ENCODE measurements around the gene GGT7.
A peak's percentile ranks its signal among the peaks of the same experiment; 100 is the strongest.
"Not testable (repeated sequence)": the region's sequence is repeated elsewhere in the genome, so short reads cannot be mapped to it uniquely, and the experiment has no call there.

GGT7 gene

GRCh38 chr20:34907616-34908469 lies 35.2 kb upstream of the GGT7 start:
- no peak for TF ChIP-seq CTCF (IDR thresholded peaks at IDR 0.05; ENCODE audit: low read depth, low read length)
- DNase-seq, result peak; percentile 91
- H3K4me3 ChIP-seq (ENCODE audit: low read depth, low read length), result no peak overlapping the region

GRCh38 chr20:34904202-34904621 lies 31.6 kb upstream of the GGT7 start:
- no peak for TF ChIP-seq CTCF (IDR thresholded peaks at IDR 0.05; ENCODE audit: low read depth, low read length)
- no peaks in the 10 kb centered on the region for H3K9me3 ChIP-seq
- no peak for DNase-seq
- peaks cover 12% of the 10 kb centered on the region for H3K4me1 ChIP-seq
- H3K36me3 ChIP-seq, result no peaks in the 10 kb centered on the region
- no peak overlapping the region for H3K4me3 ChIP-seq (ENCODE audit: low read depth, low read length)
- no peaks in the 10 kb centered on the region for H3K27me3 ChIP-seq

More at GRCh38 chr20:34907616-34908469, 35.2 kb upstream of the GGT7 start:
- no peaks in the 10 kb centered on the region for H3K27me3 ChIP-seq
- H3K36me3 ChIP-seq, result no peaks in the 10 kb centered on the region
- H3K4me1 ChIP-seq, result peaks cover 12% of the 10 kb centered on the region
- no peaks in the 10 kb centered on the region for H3K9me3 ChIP-seq

GRCh38 chr20:34898731-34899130 lies 26.1 kb upstream of the GGT7 start:
- not testable (repeated sequence) for H3K9me3 ChIP-seq; DNase-seq; H3K27me3 ChIP-seq; H3K36me3 ChIP-seq; H3K4me1 ChIP-seq; H3K4me3 ChIP-seq (ENCODE audit: low read depth, low read length)

- not testable (repeated sequence) for DNase-seq; H3K27me3 ChIP-seq; H3K4me3 ChIP-seq (ENCODE audit: low read depth, low read length); H3K4me1 ChIP-seq; H3K9me3 ChIP-seq; H3K36me3 ChIP-seq
Measured at GRCh38 chr20:34898129-34898528, 25.5 kb upstream of the GGT7 start.

GRCh38 chr20:34896086-34896621 lies 23.5 kb upstream of the GGT7 start:
- no peaks in the 10 kb centered on the region for H3K27me3 ChIP-seq
- no peak overlapping the region for H3K4me3 ChIP-seq (ENCODE audit: low read depth, low read length)
- H3K4me1 ChIP-seq, result no peaks in the 10 kb centered on the region
- no peaks in the 10 kb centered on the region for H3K9me3 ChIP-seq
- no peak for DNase-seq
- TF ChIP-seq CTCF (IDR thresholded peaks at IDR 0.05; ENCODE audit: low read depth, low read length), result no peak
- no peaks in the 10 kb centered on the region for H3K36me3 ChIP-seq

- Histone ChIP-seq H3K27me3 (no peaks in the 10 kb centered on the region), H3K4me1 (no peaks in the 10 kb centered on the region), H3K36me3 (no peaks in the 10 kb centered on the region), H3K4me3 (ENCODE audit: low read depth, low read length) (no peak overlapping the region), H3K9me3 (no peaks in the 10 kb centered on the region)
- TF ChIP-seq CTCF (IDR thresholded peaks at IDR 0.05; ENCODE audit: low read depth, low read length), result no peak
- DNase-seq, result no peak
Measured at GRCh38 chr20:34895465-34895864, 22.8 kb upstream of the GGT7 start.

- TF ChIP-seq CTCF (IDR thresholded peaks at IDR 0.05; ENCODE audit: low read depth, low read length), result no peak
- Histone ChIP-seq H3K36me3 (no peaks in the 10 kb centered on the region), H3K4me3 (ENCODE audit: low read depth, low read length) (no peak overlapping the region), H3K4me1 (no peaks in the 10 kb centered on the region), H3K27me3 (no peaks in the 10 kb centered on the region), H3K9me3 (no peaks in the 10 kb centered on the region)
- no peak for DNase-seq
Measured at GRCh38 chr20:34894723-34895122, 22.1 kb upstream of the GGT7 start.
